Urinary bladder (tissue), 4 donors: Measurements from ENCODE around the gene ZFP36. TPM values are rescaled to one million over a fixed set of nuclear protein-coding genes. Genes with fewer than 3 reads are reported as not detected.

Experiments
- DNase-seq: peaks from one replicate; pipeline ENCODE4 v3.0.0-alpha.2; 2015; ENCODE audit errors: extremely low spot score
- H3K27ac ChIP-seq: one replicate; pipeline ENCODE4 v1.5.1; 2013; ENCODE audit warnings: low read depth, mild to moderate bottlenecking, moderate library complexity
- H3K36me3 ChIP-seq: one replicate; pipeline ENCODE4 v1.6.1; 2013; ENCODE audit warnings: mild to moderate bottlenecking, moderate library complexity; ENCODE audit not compliant: insufficient read depth
- H3K4me1 ChIP-seq: one replicate; pipeline ENCODE4 v1.6.1; 2013; ENCODE audit warnings: mild to moderate bottlenecking, moderate library complexity; ENCODE audit not compliant: insufficient read depth
- H3K4me3 ChIP-seq: one replicate; pipeline ENCODE4 v1.5.1; 2013; ENCODE audit warnings: low read depth, low read length
- WGBS: extraction: QIAGEN DNeasy Blood & Tissue Kit; methylation state at CpG from one replicate; pipeline ENCODE4 v1.1.7; 2013; 5-methylcytosine and 5-hydroxymethylcytosine counted together
- polyA plus RNA-seq: library from polyadenylated mRNA; stranded (reverse); fragments of 200-250 nt; gene quantifications from one replicate; pipeline ENCODE4 v1.2.3, GENCODE V29; 2013
- total RNA-seq: library from RNA; depleted of rRNA; stranded (reverse); fragments of >200 nt; gene quantifications from one replicate; pipeline ENCODE4 v1.2.3, GENCODE V29; 2014
- donor health status: healthy with polysubstance abuse.
- donor health status: healthy.

Gene ZFP36
- total and polyA plus RNA-seq, 2 donors, result 13.0 to 759 TPM

DNA sequence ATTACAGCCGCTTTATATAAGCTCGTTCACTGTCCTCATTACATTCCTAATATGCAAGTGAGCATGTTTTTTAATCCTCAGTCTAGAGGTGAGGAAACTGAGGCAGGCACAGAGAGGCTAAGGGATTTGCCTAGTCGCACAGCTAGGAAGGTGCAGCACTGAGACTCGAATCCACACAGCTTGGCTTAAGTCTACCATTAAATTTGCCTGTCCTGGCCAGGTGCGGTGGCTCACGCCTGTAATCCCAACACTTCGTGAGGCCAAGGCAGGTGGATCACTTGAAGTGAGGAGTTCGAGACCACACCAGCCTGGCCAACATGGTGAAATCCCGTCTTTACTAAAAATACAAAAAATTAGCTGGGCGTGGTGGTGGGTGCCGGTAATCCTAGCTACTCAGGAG, 21.1 kb downstream of the ZFP36 start:
- WGBS, result 88% methylated on average over 11 of the region's 11 CpGs
- peaks cover under 1% of the 10 kb centered on the region for H3K36me3 ChIP-seq
- no peak for DNase-seq
- no peaks in the 10 kb centered on the region for H3K4me1 ChIP-seq
- no peak overlapping the region for H3K4me3 ChIP-seq
- H3K27ac ChIP-seq, result no peak overlapping the region

DNA sequence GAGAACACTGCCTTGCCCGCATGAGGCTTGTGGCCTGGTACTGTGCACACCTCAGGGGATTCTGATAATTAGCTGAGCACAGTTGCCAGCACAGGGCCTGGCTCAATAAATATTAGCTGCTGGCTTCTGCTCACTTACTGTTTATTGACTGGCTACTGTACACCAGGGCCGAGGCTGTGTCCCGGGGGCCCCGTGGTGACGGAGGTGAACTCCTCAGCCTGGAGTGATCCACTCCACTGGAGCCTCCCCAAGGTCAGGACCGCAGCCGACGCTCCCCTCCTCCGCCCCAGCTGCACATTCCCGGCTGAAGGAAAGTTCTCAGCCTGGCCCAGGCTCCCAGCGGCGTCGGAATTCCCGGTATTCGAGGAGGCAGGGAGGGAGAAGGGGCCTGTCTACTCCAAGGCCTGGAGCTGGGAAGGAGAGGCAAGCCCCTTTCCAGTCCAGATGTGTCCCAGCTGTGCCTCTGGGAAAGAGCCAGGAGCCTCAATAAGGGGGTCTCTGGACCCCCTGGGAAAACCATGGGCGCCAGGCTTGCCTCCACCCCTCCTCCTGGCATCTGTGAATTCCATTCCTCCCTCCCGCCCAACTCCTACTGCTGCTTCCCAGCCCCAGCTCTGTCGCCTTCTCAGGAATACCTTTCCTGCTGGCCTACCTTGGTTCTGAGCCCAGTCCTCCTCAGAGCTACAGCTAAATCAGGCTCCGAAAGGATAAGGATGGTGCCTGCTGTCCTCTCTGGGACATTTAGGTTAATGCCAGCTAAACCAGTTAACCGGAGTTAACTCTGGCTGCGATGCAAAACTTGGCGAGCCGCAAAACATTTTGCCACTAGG, 21.9 kb downstream of the ZFP36 start:
- no peaks in the 10 kb centered on the region for H3K4me1 ChIP-seq
- peaks cover 4% of the 10 kb centered on the region for H3K36me3 ChIP-seq
- DNase-seq, result peak; percentile 40
- no peak overlapping the region for H3K27ac ChIP-seq
- no peak overlapping the region for H3K4me3 ChIP-seq
- 12% methylated on average over 23 of the region's 23 CpGs for WGBS

DNA sequence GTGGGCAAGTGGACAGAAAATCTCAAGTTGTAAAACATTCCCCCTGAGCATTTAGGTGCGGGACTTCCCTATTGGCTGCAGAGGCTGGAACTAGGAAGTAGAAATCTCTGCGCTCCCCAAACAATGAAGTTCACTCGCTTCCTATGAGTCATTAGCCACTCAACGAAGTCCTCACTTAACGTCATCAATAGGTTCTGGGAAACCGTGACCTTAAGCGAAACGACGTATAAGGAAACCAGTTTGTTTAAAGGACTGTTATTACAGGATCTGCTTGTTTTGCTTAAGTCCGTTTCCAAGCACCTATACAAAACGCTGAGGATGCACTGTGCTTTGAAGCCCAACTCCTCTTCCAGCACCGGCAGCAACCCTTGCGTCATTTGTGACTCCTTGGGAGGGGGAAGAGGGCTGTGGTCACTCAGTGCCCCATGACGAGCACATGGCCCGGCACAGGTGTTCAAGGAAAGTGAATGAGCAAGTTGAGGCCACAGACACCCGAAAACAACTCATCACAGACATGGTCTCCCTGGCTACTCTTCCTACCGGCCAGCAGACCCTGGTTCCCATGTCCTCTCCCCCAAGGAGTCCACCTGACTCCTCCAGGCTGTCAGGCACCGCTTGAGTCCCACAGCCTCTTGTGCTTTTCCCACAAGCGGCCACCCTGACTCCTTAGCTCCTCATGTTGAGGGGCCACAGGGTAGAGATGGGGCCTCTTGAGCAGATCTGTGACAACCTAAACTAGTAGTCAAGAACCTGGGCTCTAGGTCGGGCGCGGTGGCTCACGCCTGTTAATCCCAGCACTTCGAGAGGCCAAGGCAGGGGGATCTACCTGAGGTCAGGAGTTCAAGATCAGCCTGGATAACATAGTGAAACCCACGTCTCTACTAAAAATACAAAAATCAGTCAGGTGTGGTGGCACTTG, 24.3 kb downstream of the ZFP36 start:
- H3K36me3 ChIP-seq, result peaks cover 4% of the 10 kb centered on the region
- DNase-seq, result no peak
- no peak overlapping the region for H3K4me3 ChIP-seq
- no peaks in the 10 kb centered on the region for H3K4me1 ChIP-seq
- WGBS, result 62% methylated on average over 25 of the region's 25 CpGs
- no peak overlapping the region for H3K27ac ChIP-seq

DNA sequence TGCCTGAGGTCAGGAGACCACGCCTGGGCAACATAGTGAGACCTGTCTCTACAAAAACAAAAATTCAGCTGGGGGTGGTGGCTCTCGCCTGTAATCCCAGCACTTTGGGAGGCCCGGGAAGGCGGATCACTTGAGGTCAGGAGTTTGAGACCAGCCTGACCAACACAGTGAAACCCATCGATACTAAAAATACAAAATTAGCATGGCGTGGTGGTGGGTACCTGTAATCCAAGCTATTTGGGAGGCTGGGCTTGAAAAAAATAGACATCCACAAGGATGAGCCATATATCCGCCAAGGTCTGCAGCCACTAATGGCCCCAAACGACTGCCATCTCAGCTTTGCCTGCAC, 26.0 kb downstream of the ZFP36 start:
- Histone ChIP-seq H3K36me3 (peaks cover 4% of the 10 kb centered on the region), H3K27ac (no peak overlapping the region), H3K4me3 (no peak overlapping the region), H3K4me1 (no peaks in the 10 kb centered on the region)
- no peak for DNase-seq
- 88% methylated on average over 8 of the region's 8 CpGs for WGBS

DNA sequence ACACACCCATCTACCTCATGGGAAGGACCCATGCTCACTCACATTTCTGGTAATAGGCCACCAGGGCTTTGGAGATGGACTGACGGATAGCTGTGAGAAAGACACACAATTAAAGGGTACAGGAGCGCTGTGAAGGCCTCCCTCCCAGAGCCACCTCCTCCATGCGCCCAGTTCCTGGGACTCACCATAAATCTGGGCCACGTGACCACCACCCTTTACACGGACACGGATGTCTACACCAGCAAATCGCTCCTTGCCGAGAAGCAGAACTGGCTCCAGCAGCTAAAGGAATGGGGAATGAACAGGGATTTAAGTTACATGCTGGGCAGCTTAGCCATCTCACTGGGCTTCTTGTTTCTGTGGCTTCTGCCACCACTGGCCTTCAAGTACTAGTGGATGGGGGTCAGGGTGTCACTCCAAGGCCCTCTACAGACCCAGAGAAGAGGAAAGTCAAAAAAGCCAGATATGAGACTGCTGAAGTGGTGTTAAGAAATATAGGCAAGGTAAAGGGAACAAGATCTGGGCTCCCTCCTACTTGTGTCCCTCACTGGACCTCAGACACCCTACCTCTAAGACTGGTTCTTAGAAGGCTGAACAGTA, 26.9 kb downstream of the ZFP36 start:
- 96% methylated on average over 8 of the region's 8 CpGs for WGBS
- Histone ChIP-seq H3K36me3 (peaks cover 4% of the 10 kb centered on the region), H3K27ac (no peak overlapping the region), H3K4me3 (no peak overlapping the region), H3K4me1 (no peaks in the 10 kb centered on the region)
- no peak for DNase-seq

DNA sequence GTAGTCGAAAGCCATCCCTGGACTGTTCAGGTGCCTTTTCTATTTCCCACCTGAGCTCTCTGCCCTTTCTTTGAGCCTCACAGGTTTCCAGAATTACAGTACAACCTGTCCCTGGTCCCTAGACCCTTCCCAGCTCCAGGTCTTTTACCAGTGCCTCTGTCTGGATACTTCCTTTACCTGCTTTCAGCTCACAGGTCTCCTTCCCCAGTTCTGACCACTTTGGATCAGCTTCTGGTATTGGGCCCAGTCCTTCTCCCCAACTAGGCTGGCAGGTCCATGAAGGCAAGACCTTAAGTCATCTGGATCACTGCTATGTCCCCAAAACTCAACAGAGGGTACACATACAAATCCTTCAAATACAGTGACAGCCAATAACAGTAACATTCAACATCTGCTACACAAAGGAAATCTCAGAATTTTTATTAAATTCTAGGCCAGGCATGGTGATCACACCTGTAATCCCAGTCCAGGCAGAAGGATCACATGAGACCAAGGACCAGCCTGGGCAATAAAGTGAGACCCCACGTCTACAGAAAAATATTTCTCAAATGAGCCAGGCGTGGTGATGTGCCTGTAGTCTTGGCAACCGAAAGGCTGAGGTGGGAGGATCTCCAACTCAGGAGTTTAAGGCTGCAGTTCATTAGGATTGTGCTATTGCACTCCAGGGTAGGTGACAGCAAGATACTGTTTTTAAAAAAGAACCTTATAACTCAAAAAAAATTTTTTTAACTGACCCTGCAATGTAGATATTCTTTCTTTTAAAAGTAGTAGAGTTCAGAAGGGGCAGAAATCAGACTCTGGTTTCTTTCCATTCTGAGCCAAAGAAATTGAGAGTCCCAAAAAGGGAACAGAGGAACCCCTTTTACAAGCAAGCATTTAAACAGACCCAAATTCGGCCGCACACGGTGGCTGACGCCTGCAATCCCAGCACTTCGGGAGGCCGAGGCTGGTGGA, 27.8 kb downstream of the ZFP36 start:
- no peak overlapping the region for H3K27ac ChIP-seq
- 55% methylated on average over 10 of the region's 10 CpGs for WGBS
- no peak for DNase-seq
- H3K36me3 ChIP-seq, result peaks cover 4% of the 10 kb centered on the region
- no peaks in the 10 kb centered on the region for H3K4me1 ChIP-seq
- no peak overlapping the region for H3K4me3 ChIP-seq

DNA sequence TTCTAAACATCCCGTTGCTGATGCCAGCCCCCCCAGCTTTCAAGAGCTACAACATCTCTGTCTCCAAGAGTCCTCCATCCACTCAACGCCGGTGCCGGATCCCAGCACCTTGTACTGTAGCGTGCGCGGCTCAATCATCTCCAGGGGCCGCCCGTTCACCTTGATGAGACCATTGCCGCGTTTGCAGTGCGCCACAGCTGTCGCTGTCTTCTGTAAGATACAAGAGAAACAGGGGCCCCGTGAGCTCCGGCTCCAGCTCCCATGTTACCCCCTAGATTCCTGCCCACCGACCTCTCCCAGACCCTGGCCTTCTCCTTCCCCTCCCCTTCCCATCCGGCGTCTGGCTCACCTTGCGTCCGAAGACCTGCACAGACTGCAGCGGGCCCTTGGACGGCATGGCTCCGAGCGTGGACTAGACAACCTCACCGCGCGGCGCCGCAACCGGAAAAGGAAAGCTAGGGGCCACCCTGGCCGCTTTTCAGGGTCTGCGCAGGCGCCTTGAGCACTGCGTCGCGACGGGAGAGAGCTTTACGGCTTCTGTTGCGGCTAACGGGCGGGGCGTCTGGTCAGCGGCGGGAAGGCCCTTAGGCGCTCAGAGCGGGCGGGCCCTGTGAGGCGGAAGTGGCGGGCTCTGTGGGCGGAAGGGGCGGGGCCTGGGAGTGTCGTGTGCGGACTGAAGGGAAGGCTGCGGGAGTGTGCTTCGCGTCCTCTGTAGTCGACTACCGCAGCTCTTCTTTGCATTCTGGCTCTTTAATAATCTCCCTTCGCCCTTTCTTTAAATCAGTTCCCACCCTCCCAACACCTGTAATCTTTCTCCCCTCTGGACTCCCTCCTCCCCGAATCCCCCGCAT, 29.1 kb downstream of the ZFP36 start, which contains the start of gene RPS16:
TSS of gene RPS16 (minus strand) at position 451 of the 851 bp plus-strand sequence. CDS start at position 397, 54 bp downstream.
- no peaks in the 10 kb centered on the region for H3K4me1 ChIP-seq
- WGBS, result under 1% methylated on average over 61 of the region's 61 CpGs

DNA sequence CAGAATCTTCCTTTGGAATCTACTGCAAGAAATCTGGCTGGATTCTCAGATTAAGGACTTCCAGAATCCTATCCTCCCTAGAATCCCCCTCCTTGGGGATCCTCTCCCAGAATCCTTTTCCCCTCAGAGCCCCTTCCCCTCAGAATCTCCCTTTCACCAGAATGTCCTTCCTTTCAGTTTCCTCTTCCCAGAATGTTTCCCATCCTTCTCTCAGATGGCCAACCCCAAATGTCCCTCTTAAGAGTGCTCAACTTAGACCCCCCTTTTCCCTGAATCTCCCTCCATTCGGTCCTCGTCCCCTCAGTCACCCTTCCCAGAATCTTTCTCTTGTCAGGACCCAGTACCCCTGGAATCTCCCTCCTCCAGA, 29.7 kb downstream of the ZFP36 start:
- Histone ChIP-seq H3K36me3 (peaks cover 4% of the 10 kb centered on the region), H3K27ac (peak overlapping the region; percentile 66), H3K4me3 (peak overlapping the region; percentile 34), H3K4me1 (no peaks in the 10 kb centered on the region)
- WGBS, result 0% methylated on average over 2 of the region's 2 CpGs
- DNase-seq, result no peak

More for the DNA sequence above, 29.1 kb downstream of the ZFP36 start, which contains the start of gene RPS16:
- peak; percentile 97 for DNase-seq
- Histone ChIP-seq H3K4me3 (peak within 1 kb of the TSS; percentile 92), H3K36me3 (peaks cover 4% of the 10 kb centered on the region), H3K27ac (peak within 1 kb of the TSS; percentile 66)

DNA sequence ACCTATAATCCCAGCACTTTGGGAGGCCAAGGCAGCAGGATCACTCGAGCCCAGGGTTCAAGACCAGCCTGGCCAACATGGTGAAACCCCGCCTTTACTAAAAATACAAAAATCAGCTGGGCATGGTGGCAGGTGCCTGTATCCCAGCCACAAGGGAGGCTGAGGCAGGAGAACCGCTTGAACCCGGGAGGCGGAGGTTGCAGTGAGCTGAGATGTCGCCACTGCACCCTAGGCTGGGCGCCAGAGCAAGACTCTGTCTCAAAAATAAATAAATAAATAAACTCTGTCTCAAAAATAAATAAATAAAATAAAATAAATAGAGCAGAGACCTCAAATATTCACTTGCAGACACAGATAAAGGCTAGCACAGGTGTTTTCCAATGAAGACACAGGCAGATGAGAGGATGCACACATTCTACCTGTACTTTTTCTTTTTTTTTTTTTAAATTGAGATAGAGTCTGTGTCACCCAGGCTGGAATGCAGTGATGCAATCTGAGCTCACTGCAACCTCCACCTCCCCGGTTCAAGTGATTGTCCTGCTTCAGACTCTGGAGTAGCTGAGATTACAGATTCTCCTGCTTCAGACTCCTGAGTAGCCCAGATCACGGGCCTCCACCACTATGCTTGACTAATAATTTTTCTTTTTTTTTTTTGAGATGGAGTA, 31.8 kb downstream of the ZFP36 start:
- 82% methylated on average over 9 of the region's 9 CpGs for WGBS
- Histone ChIP-seq H3K36me3 (no peaks in the 10 kb centered on the region), H3K27ac (no peak overlapping the region), H3K4me3 (no peak overlapping the region), H3K4me1 (no peaks in the 10 kb centered on the region)
- no peak for DNase-seq

DNA sequence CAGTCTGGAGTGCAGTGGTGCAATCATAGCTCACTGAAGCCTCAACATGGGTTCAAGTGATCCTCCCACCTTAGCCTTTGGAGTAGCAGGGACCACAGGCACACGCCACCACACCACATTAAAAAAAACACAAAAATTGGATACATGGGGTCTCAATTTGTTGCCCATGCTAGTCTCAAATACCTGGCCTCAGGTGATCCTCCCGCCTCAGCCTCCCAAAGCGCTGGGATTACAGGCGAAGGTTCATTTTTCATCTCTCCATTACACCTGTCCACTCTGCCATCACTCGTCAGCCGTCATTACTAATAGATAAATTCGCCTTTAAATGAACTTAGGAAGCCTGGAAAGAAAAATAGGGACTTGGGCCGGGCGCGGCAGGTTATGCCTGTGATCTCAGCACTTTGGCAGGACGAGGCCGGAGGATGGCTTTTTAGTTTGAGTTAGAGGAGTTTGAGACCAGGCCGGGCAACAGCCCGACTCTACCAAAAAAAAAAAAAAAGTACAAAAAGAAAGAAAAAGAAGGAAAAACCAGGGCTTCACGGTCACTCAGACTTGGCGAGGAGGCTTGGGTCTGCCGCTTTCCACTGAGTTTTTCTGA, 38.0 kb downstream of the ZFP36 start:
- 4% methylated on average over 17 of the region's 17 CpGs for WGBS
- Histone ChIP-seq H3K4me3 (peak overlapping the region; percentile 91), H3K27ac (peak overlapping the region; percentile 89), H3K36me3 (no peaks in the 10 kb centered on the region), H3K4me1 (peaks cover 5% of the 10 kb centered on the region)
- no peak for DNase-seq
